Mesothelial cell of epicardium (in vitro differentiated cells): Measurements from ENCODE around the gene GALNT2. TPM values are rescaled to one million over a fixed set of nuclear protein-coding genes. Genes with fewer than 3 reads are reported as not detected.

Source experiments
- DNase-seq, 2 experiments: peaks; one replicate each; pipeline ENCODE4 v3.0.0; 2021; ENCODE audit warnings: low spot score in 2 of 2; ENCODE audit not compliant: unreplicated experiment in 2 of 2
- H3K27ac Mint-ChIP-seq: 2 replicates; pipeline ENCODE4 v1.8.0; 2021; ENCODE audit warnings: mixed read lengths
- H3K27me3 Mint-ChIP-seq: 2 replicates; pipeline ENCODE4 v1.8.0; 2021; ENCODE audit warnings: low read depth, mixed read lengths
- H3K36me3 Mint-ChIP-seq: 2 replicates; pipeline ENCODE4 v1.8.0; 2021; ENCODE audit warnings: mixed read lengths
- H3K4me1 Mint-ChIP-seq: 2 replicates; pipeline ENCODE4 v1.8.0; 2021; ENCODE audit warnings: mixed read lengths
- H3K4me3 Mint-ChIP-seq: 2 replicates; pipeline ENCODE4 v1.8.0; 2021; ENCODE audit warnings: mild to moderate bottlenecking, moderate library complexity, mixed read lengths
- H3K9me3 Mint-ChIP-seq: 2 replicates; pipeline ENCODE4 v1.8.0; 2021; ENCODE audit warnings: mixed read lengths
- CTCF ChIP-seq: fragments of 200-600 bp; sonication (generic); IDR thresholded peaks from one replicate; pipeline ENCODE4 v1.5.0; 2021; ENCODE audit warnings: antibody characterized with exemption; ENCODE audit not compliant: unreplicated experiment
- total RNA-seq: library from RNA; stranded (reverse); gene quantifications from 3 replicates; pipeline ENCODE4 v1.2.1, GENCODE V29; 2021

The GALNT2 gene
- total RNA-seq, 1 donor from 2014 or later: 48.3 TPM

GRCh38 chr1:230091473-230092231 is 24.6 kb downstream of the GALNT2 start:
- no peak for DNase-seq
- peaks cover 15% of the 10 kb centered on the region for H3K4me1 Mint-ChIP-seq

GRCh38 chr1:230094746-230095145 is 27.7 kb downstream of the GALNT2 start:
- H3K9me3 Mint-ChIP-seq: no peaks in the 10 kb centered on the region
- no peak overlapping the region for H3K4me3 Mint-ChIP-seq
- peaks cover 5% of the 10 kb centered on the region for H3K4me1 Mint-ChIP-seq
- peaks cover 10% of the 10 kb centered on the region for H3K36me3 Mint-ChIP-seq
- no peak for DNase-seq
- TF ChIP-seq CTCF: no peak
- no peak overlapping the region for H3K27ac Mint-ChIP-seq
- no peaks in the 10 kb centered on the region for H3K27me3 Mint-ChIP-seq

More at GRCh38 chr1:230091473-230092231, 24.6 kb downstream of the GALNT2 start:
- Mint-ChIP-seq H3K9me3 (no peaks in the 10 kb centered on the region), H3K4me3 (no peak overlapping the region), H3K27ac (no peak overlapping the region), H3K36me3 (peaks cover 14% of the 10 kb centered on the region), H3K27me3 (no peaks in the 10 kb centered on the region)
- TF ChIP-seq CTCF: no peak

- no peak for DNase-seq
- no peaks in the 10 kb centered on the region for H3K27me3 Mint-ChIP-seq
- H3K36me3 Mint-ChIP-seq: peaks cover 1% of the 10 kb centered on the region
- H3K27ac Mint-ChIP-seq: no peak overlapping the region
- TF ChIP-seq CTCF: no peak
- peaks cover 5% of the 10 kb centered on the region for H3K4me1 Mint-ChIP-seq
- no peaks in the 10 kb centered on the region for H3K9me3 Mint-ChIP-seq
- H3K4me3 Mint-ChIP-seq: no peak overlapping the region
These were observed 28.9 kb downstream of the GALNT2 start for GRCh38 chr1:230095938-230096337.

GRCh38 chr1:230097370-230097769 is 30.3 kb downstream of the GALNT2 start:
- H3K27ac Mint-ChIP-seq: no peak overlapping the region
- no peak overlapping the region for H3K4me3 Mint-ChIP-seq
- H3K9me3 Mint-ChIP-seq: no peaks in the 10 kb centered on the region
- DNase-seq: no peak
- no peak for TF ChIP-seq CTCF
- peaks cover 14% of the 10 kb centered on the region for H3K4me1 Mint-ChIP-seq
- H3K36me3 Mint-ChIP-seq: no peaks in the 10 kb centered on the region
- no peaks in the 10 kb centered on the region for H3K27me3 Mint-ChIP-seq

- no peaks in the 10 kb centered on the region for H3K9me3 Mint-ChIP-seq
- H3K4me3 Mint-ChIP-seq: no peak overlapping the region
- DNase-seq: no peak
- no peaks in the 10 kb centered on the region for H3K36me3 Mint-ChIP-seq
- H3K27ac Mint-ChIP-seq: no peak overlapping the region
- H3K4me1 Mint-ChIP-seq: peaks cover 16% of the 10 kb centered on the region
- TF ChIP-seq CTCF: no peak
- no peaks in the 10 kb centered on the region for H3K27me3 Mint-ChIP-seq
These were observed 31.7 kb downstream of the GALNT2 start for GRCh38 chr1:230098723-230099122.

- no peak for DNase-seq
- Mint-ChIP-seq H3K36me3 (no peaks in the 10 kb centered on the region), H3K9me3 (no peaks in the 10 kb centered on the region), H3K4me3 (no peak overlapping the region), H3K4me1 (peaks cover 23% of the 10 kb centered on the region), H3K27ac (no peak overlapping the region), H3K27me3 (no peaks in the 10 kb centered on the region)
- no peak for TF ChIP-seq CTCF
These were observed 32.4 kb downstream of the GALNT2 start for GRCh38 chr1:230099465-230099864.
